H1 (cell line): Measurements from ENCODE around the gene GNAQ. TPM values are rescaled to one million over a fixed set of nuclear protein-coding genes. Genes with fewer than 3 reads are reported as not detected.

Experiments used
- CBX8 ChIP-seq: fragments of 300-800, 300-1000 bp; sonication (generic); IDR thresholded peaks from 2 replicates; pipeline ENCODE4 v1.7.1; 2016; ENCODE audit warnings: low read depth, low read length, borderline replicate concordance
- CTCF ChIP-seq, 3 experiments: IDR thresholded peaks; 1 replicate in 2 of 3; 2 replicates in 1 of 3; pipeline versions ENCODE4 v1.5.1 to v1.6.1; 2011; ENCODE audit warnings: low read length in 3 of 3, mild to moderate bottlenecking in 3 of 3, inconsistent platforms in 2 of 3, low read depth in 1 of 3, moderate library complexity in 1 of 3; ENCODE audit not compliant: insufficient read depth in 1 of 3; ENCODE audit errors: control extremely low read depth in 1 of 3
- JUN ChIP-seq: IDR thresholded peaks from 2 replicates; pipeline ENCODE4 v1.6.1; 2011; ENCODE audit warnings: low read depth, mild to moderate bottlenecking, improper control_type of control experiment, low read length
- polyA plus RNA-seq, 7 experiments: library from polyadenylated mRNA; depleted of rRNA in 3 of 7; stranded (reverse) in 5 of 7; unstranded in 2 of 7; fragments of >200 nt in 5 of 7; fragments of 200-250 nt in 2 of 7; gene quantifications; 1 replicate in 5 of 7; 2 replicates in 1 of 7; 4 replicates in 1 of 7; pipeline versions ENCODE4 v1.2.1 to v1.2.3, GENCODE V29; 2011 to 2013; ENCODE audit warnings: missing spikeins in 2 of 7, mixed read lengths in 2 of 7
- total RNA-seq: library from RNA; stranded (reverse); fragmentation: NEBNext Ultra II Directional; extraction: Animal tissue kit (Norgen Biotek cat#: 25700); gene quantifications from 2 replicates; pipeline ENCODE4 v1.2.1, GENCODE V29; 2021

GNAQ gene
- total and polyA plus RNA-seq, 2 of the 8 experiments (the other 6 are each of a cell fraction or from before 2014, with no cell fraction given), result 22.8 to 63.8 TPM

DNA sequence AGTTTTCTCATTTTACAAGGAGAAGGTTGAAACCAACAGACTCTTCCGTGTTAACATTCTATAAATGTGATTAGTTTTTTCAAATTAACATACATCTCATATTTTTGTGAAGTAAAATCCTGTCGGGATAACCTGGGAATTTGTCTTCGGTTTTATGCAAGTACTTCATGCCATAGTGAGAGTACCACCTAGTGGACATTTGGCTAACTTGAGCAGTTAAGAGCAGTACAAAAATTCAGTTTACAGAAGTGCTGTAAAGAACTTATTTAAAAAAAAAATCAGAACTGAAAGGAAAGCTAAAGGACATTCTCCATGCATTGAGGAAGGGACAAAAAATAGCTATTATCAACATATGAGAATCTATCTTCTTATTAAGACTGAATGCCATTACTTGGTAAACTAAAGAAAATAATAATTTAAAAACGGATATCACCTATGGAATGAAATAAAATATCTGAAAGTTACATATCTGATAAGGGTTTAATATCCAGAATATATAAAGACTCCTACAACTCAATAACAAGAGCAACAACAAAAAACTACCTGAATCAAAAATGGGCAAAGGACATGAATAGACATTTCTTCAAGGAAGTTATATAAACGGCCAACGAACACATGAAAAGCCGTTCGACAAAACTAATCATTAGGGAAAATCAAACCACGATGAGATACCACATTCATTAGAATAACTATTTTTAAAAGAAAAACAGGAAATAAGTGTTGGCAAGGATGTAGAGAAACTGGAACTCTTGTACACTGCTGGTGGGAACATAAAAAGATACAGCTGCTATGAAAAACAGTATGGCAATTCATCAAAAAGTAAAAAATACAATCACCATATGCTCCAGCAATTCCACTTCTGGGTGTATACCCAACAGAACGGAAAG, 266.5 kb downstream of the GNAQ start (continued):
- TF ChIP-seq CTCF (IDR thresholded peaks at IDR 0.05; ENCODE audit: control extremely low read depth in 1 of 3, insufficient read depth in 1 of 3, low read depth in 1 of 3, low read length in 3 of 3) (peak in 2 of 3 experiments; percentile 39 to 55; a peak in 2 of 4 replicates), JUN (no peak), CBX8 (no peak)
